ENCODE data around the gene RBBP8NL.

DNA sequence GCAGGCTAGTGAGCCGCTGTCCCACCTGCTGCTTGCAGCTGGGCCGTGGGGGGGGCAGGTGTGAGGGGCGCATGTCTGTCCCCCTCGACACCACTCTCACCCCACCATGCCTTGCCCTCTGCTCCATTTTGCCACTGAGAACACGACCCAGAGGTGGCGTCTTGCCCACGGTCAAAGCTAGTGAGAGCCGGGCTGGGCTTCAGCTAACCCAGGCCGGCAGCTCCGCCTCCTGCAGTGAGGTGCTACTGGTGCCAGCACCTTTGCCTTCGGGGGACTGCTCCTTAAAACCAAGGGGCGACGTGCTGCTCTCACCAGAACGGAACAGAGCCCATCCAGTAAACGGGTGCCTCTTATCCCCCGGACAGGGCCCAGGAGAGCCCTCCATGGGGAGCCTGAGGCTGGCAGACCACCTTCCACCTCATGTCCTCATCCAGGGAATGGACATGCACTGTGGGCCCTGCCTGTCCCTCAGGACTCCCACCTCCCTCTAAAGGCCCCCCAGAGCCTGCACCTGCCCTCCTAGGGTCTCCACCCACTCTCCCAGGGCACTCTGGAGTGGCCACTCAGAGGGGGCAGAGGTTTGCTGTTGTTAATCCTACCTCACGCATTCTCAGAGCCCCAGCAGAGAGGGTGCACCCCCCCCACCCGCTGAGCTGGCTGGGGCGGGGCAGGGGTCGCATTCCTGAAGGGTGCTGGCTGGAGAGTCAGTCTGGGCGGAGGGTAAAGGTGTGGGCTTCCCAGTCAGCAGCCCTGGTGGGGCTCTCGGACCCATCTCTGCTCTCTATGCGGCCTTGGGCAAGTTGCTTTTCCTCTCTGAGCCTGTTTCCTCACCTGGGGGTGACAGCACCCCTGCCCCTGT lies 2.9 kb downstream of the RBBP8NL start:
- TF ChIP-seq, protein P1, sequence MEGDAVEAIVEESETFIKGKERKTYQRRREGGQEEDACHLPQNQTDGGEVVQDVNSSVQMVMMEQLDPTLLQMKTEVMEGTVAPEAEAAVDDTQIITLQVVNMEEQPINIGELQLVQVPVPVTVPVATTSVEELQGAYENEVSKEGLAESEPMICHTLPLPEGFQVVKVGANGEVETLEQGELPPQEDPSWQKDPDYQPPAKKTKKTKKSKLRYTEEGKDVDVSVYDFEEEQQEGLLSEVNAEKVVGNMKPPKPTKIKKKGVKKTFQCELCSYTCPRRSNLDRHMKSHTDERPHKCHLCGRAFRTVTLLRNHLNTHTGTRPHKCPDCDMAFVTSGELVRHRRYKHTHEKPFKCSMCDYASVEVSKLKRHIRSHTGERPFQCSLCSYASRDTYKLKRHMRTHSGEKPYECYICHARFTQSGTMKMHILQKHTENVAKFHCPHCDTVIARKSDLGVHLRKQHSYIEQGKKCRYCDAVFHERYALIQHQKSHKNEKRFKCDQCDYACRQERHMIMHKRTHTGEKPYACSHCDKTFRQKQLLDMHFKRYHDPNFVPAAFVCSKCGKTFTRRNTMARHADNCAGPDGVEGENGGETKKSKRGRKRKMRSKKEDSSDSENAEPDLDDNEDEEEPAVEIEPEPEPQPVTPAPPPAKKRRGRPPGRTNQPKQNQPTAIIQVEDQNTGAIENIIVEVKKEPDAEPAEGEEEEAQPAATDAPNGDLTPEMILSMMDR (IDR thresholded peaks at IDR 0.05; ENCODE audit: low read length) = no peak
- no peak for TF ChIP-seq EZH2 (optimal IDR thresholded peaks at IDR 0.05; ENCODE audit: low read depth, low read length)
- TF ChIP-seq EZH2phosphoT487 (IDR thresholded peaks at IDR 0.05; ENCODE audit: low read length) = no peak
